Left cardiac atrium (tissue), 2 donors: ENCODE data around the gene MRPL36. TPM values are rescaled to one million over a fixed set of nuclear protein-coding genes. Genes with fewer than 3 reads are reported as not detected.

Source experiments
- total RNA-seq, 2 donors: library from RNA; stranded (reverse); fragmentation: NEBNext Ultra II Directional; extraction: Animal tissue kit (Norgen Biotek cat#: 25700); gene quantifications; one replicate each; pipeline ENCODE4 v1.2.1, GENCODE V29; 2021
- donor health status: DM: no; HTN: yes; CAD: no; lungs with severe emphysema.
- donor health status: DM: yes; HTN: yes; CAD: no.

Gene MRPL36
- total RNA-seq, 2 donors from 2014 or later = 47.3 to 50.9 TPM

Other genes with a start within 250 kb of the MRPL36 start
- 10 to 100 TPM; 84.2 to 86.1 TPM for gene NDUFS6, start 1.6 kb upstream of the MRPL36 start, total RNA-seq
- under 1 TPM; 0.18 to 0.50 TPM for gene IRX4, start 83.1 kb upstream of the MRPL36 start, total RNA-seq